Suprapubic skin (tissue), 3 donors: ENCODE measurements around the gene KIAA1328.

Experiments
- CTCF ChIP-seq, 2 donors: fragments of 200-600 bp in 1 of 2; fragments of 450-650 bp in 1 of 2; sonication (generic) in 1 of 2; IDR thresholded peaks; one replicate each; pipeline ENCODE4 v1.5.1; 2016 to 2019; ENCODE audit warnings: antibody characterized with exemption in 2 of 2, mild to moderate bottlenecking in 1 of 2, moderate library complexity in 1 of 2
- POLR2AphosphoS5 ChIP-seq, 3 donors: sonication (generic); formaldehyde crosslinking; IDR thresholded peaks; one replicate each; pipeline ENCODE4 v1.6.1; 2017; ENCODE audit warnings: antibody characterized with exemption in 3 of 3

- TF ChIP-seq CTCF (IDR thresholded peaks at IDR 0.05): no peak
- no peak for TF ChIP-seq POLR2AphosphoS5 (IDR thresholded peaks at IDR 0.05)
Observed at GRCh38 chr18:37135177-37135576, 306.2 kb downstream of the KIAA1328 start.
